Activated T-cell treated with anti-CD3 and anti-CD28 coated beads, Interleukin-2, amount 50 U/mL, for 4 hours (primary cell): ENCODE results near the gene COL5A2. TPM values are rescaled to one million over a fixed set of nuclear protein-coding genes. Genes with fewer than 3 reads are reported as not detected.

Source experiments
- ATAC-seq, 2 donors: fragments of 200-7000 bp; cut with Tn5 transposase; one replicate each; pipeline ENCODE4 v1.10.0; 2021
- DNase-seq: peaks from one replicate; pipeline ENCODE4 v3.0.0-alpha.2; 2020
- H3K27me3 Mint-ChIP-seq: one replicate; pipeline ENCODE4 v1.8.0; 2021; ENCODE audit warnings: low read depth, mixed read lengths
- H3K36me3 Mint-ChIP-seq: one replicate; pipeline ENCODE4 v1.8.0; 2022; ENCODE audit warnings: mixed read lengths; ENCODE audit not compliant: insufficient read depth
- H3K4me1 Mint-ChIP-seq: one replicate; pipeline ENCODE4 v1.8.0; 2021; ENCODE audit warnings: low read depth, mixed read lengths
- H3K4me3 Mint-ChIP-seq: one replicate; pipeline ENCODE4 v1.8.0; 2021; ENCODE audit warnings: mild to moderate bottlenecking, moderate library complexity, mixed read lengths
- H3K9me3 Mint-ChIP-seq: one replicate; pipeline ENCODE4 v1.8.0; 2021; ENCODE audit warnings: mixed read lengths
- total RNA-seq, 3 donors: library from RNA; stranded (reverse); gene quantifications; one replicate each; pipeline ENCODE4 v1.2.1, GENCODE V29; 2021

Gene COL5A2
- total RNA-seq, 3 donors from 2014 or later: 2.1 to 9.5 (median 4.4) TPM

GRCh38 chr2:189013031-189013430 lies 166.5 kb downstream of the COL5A2 start:
- Mint-ChIP-seq H3K27me3 (no peaks in the 10 kb centered on the region), H3K9me3 (no peaks in the 10 kb centered on the region), H3K36me3 (no peaks in the 10 kb centered on the region), H3K4me3 (no peak overlapping the region), H3K4me1 (no peaks in the 10 kb centered on the region)
- ATAC-seq (no peak), DNase-seq (no peak)

- H3K27me3 Mint-ChIP-seq: no peaks in the 10 kb centered on the region
- no peaks in the 10 kb centered on the region for H3K4me1 Mint-ChIP-seq
- DNase-seq: no peak
- H3K36me3 Mint-ChIP-seq: no peaks in the 10 kb centered on the region
- ATAC-seq: no peak
- H3K4me3 Mint-ChIP-seq: no peak overlapping the region
- H3K9me3 Mint-ChIP-seq: no peaks in the 10 kb centered on the region
Measured at GRCh38 chr2:189012351-189012750, 167.2 kb downstream of the COL5A2 start.

- no peaks in the 10 kb centered on the region for H3K27me3 Mint-ChIP-seq
- H3K4me1 Mint-ChIP-seq: no peaks in the 10 kb centered on the region
- H3K9me3 Mint-ChIP-seq: no peaks in the 10 kb centered on the region
- DNase-seq: no peak
- no peak overlapping the region for H3K4me3 Mint-ChIP-seq
- H3K36me3 Mint-ChIP-seq: no peaks in the 10 kb centered on the region
- ATAC-seq: no peak
Measured at GRCh38 chr2:189010536-189010935, 169.0 kb downstream of the COL5A2 start.

- Mint-ChIP-seq H3K4me1 (no peaks in the 10 kb centered on the region), H3K4me3 (no peak overlapping the region), H3K36me3 (no peaks in the 10 kb centered on the region), H3K9me3 (no peaks in the 10 kb centered on the region), H3K27me3 (no peaks in the 10 kb centered on the region)
- no peak for DNase-seq
- ATAC-seq: no peak
Measured at GRCh38 chr2:189008555-189009262, 170.9 kb downstream of the COL5A2 start.

GRCh38 chr2:189002079-189002478 lies 177.5 kb downstream of the COL5A2 start:
- ATAC-seq: peak in 1 of 2 donors; percentile 58
- Mint-ChIP-seq H3K9me3 (no peaks in the 10 kb centered on the region), H3K27me3 (no peaks in the 10 kb centered on the region), H3K36me3 (no peaks in the 10 kb centered on the region), H3K4me3 (no peak overlapping the region), H3K4me1 (no peaks in the 10 kb centered on the region)
- DNase-seq: no peak

- Mint-ChIP-seq H3K9me3 (no peaks in the 10 kb centered on the region), H3K36me3 (no peaks in the 10 kb centered on the region), H3K4me1 (no peaks in the 10 kb centered on the region), H3K27me3 (no peaks in the 10 kb centered on the region), H3K4me3 (no peak overlapping the region)
- ATAC-seq (no peak), DNase-seq (no peak)
Measured at GRCh38 chr2:189000221-189000620, 179.3 kb downstream of the COL5A2 start.

- Mint-ChIP-seq H3K36me3 (no peaks in the 10 kb centered on the region), H3K27me3 (no peaks in the 10 kb centered on the region)
Measured at GRCh38 chr2:188997263-188997662, 182.3 kb downstream of the COL5A2 start.

GRCh38 chr2:188993247-188993646 lies 186.3 kb downstream of the COL5A2 start:
- DNase-seq: no peak
- H3K9me3 Mint-ChIP-seq: no peaks in the 10 kb centered on the region
- no peaks in the 10 kb centered on the region for H3K4me1 Mint-ChIP-seq
- no peak for ATAC-seq
- H3K27me3 Mint-ChIP-seq: no peaks in the 10 kb centered on the region
- H3K4me3 Mint-ChIP-seq: no peak overlapping the region
- H3K36me3 Mint-ChIP-seq: no peaks in the 10 kb centered on the region

More at GRCh38 chr2:188997263-188997662, 182.3 kb downstream of the COL5A2 start:
- Mint-ChIP-seq H3K4me3 (no peak overlapping the region), H3K4me1 (no peaks in the 10 kb centered on the region), H3K9me3 (no peaks in the 10 kb centered on the region)
- DNase-seq (no peak), ATAC-seq (no peak)

- no peak overlapping the region for H3K4me3 Mint-ChIP-seq
Measured at GRCh38 chr2:188986839-188987238, 192.7 kb downstream of the COL5A2 start.

GRCh38 chr2:188984680-188985079 lies 194.9 kb downstream of the COL5A2 start:
- no peaks in the 10 kb centered on the region for H3K4me1 Mint-ChIP-seq
- ATAC-seq: no peak

More at GRCh38 chr2:188986839-188987238, 192.7 kb downstream of the COL5A2 start:
- no peak for ATAC-seq
- Mint-ChIP-seq H3K27me3 (no peaks in the 10 kb centered on the region), H3K9me3 (no peaks in the 10 kb centered on the region), H3K36me3 (no peaks in the 10 kb centered on the region), H3K4me1 (no peaks in the 10 kb centered on the region)
- DNase-seq: no peak

GRCh38 chr2:188984065-188984491 lies 195.5 kb downstream of the COL5A2 start:
- ATAC-seq (no peak), DNase-seq (no peak)
- Mint-ChIP-seq H3K36me3 (no peaks in the 10 kb centered on the region), H3K9me3 (no peaks in the 10 kb centered on the region), H3K4me3 (no peak overlapping the region), H3K27me3 (no peaks in the 10 kb centered on the region), H3K4me1 (peaks cover 3% of the 10 kb centered on the region)

More at GRCh38 chr2:188984680-188985079, 194.9 kb downstream of the COL5A2 start:
- no peak for DNase-seq
- no peaks in the 10 kb centered on the region for H3K27me3 Mint-ChIP-seq
- H3K9me3 Mint-ChIP-seq: no peaks in the 10 kb centered on the region
- H3K4me3 Mint-ChIP-seq: no peak overlapping the region
- no peaks in the 10 kb centered on the region for H3K36me3 Mint-ChIP-seq

GRCh38 chr2:188983427-188984064 lies 196.0 kb downstream of the COL5A2 start:
- no peak for DNase-seq
- Mint-ChIP-seq H3K9me3 (no peaks in the 10 kb centered on the region), H3K27me3 (no peaks in the 10 kb centered on the region), H3K4me3 (no peak overlapping the region), H3K36me3 (no peaks in the 10 kb centered on the region), H3K4me1 (peaks cover 9% of the 10 kb centered on the region)
- ATAC-seq: no peak
